GM18867 (cell line): ENCODE data around the gene IFI27L1.
"Not testable (repeated sequence)": the region's sequence is repeated elsewhere in the genome, so short reads cannot be mapped to it uniquely, and the experiment has no call there.

Experiments
- ATAC-seq: cut with Tn5 transposase; IDR thresholded peaks from one replicate; pipeline ENCODE4 v1.9.1; 2021; ENCODE audit warnings: mild to moderate bottlenecking, moderate library complexity; ENCODE audit not compliant: unreplicated experiment

IFI27L1 gene

GRCh38 chr14:94047581-94047980 is 33.5 kb upstream of the IFI27L1 start:
- no peak for ATAC-seq

- no peak for ATAC-seq
Measured at GRCh38 chr14:94048691-94049624, 32.2 kb upstream of the IFI27L1 start.

GRCh38 chr14:94049625-94050023 is 31.5 kb upstream of the IFI27L1 start:
- no peak for ATAC-seq

- ATAC-seq, result no peak
Measured at GRCh38 chr14:94050231-94050880, 30.8 kb upstream of the IFI27L1 start.

- ATAC-seq, result no peak
Measured at GRCh38 chr14:94051115-94051514, 30.0 kb upstream of the IFI27L1 start.

GRCh38 chr14:94051779-94052178 is 29.3 kb upstream of the IFI27L1 start:
- no peak for ATAC-seq

GRCh38 chr14:94052199-94052598 is 28.9 kb upstream of the IFI27L1 start:
- no peak for ATAC-seq

- no peak for ATAC-seq
Measured at GRCh38 chr14:94052662-94053061, 28.4 kb upstream of the IFI27L1 start.

GRCh38 chr14:94054401-94054800 is 26.7 kb upstream of the IFI27L1 start:
- ATAC-seq, result no peak

- no peak for ATAC-seq
Measured at GRCh38 chr14:94054936-94055335, 26.2 kb upstream of the IFI27L1 start.

GRCh38 chr14:94056579-94057308 is 24.4 kb upstream of the IFI27L1 start:
- ATAC-seq, result peak; percentile 73

- no peak for ATAC-seq
Measured at GRCh38 chr14:94058128-94058673, 22.9 kb upstream of the IFI27L1 start.

- no peak for ATAC-seq
Measured at GRCh38 chr14:94058674-94059138, 22.4 kb upstream of the IFI27L1 start.

GRCh38 chr14:94059998-94060397 is 21.1 kb upstream of the IFI27L1 start:
- no peak for ATAC-seq

- ATAC-seq, result no peak
Measured at GRCh38 chr14:94062344-94062940, 18.7 kb upstream of the IFI27L1 start.

GRCh38 chr14:94066089-94066676 is 14.9 kb upstream of the IFI27L1 start:
- no peak for ATAC-seq

GRCh38 chr14:94072076-94072475 is 9.0 kb upstream of the IFI27L1 start:
- ATAC-seq, result not testable (repeated sequence)

GRCh38 chr14:94074534-94074933 is 6.6 kb upstream of the IFI27L1 start:
- ATAC-seq, result no peak

GRCh38 chr14:94075008-94075407 is 6.1 kb upstream of the IFI27L1 start:
- ATAC-seq, result no peak

- ATAC-seq, result no peak
Measured at GRCh38 chr14:94077111-94077821, 3.8 kb upstream of the IFI27L1 start.
